OCI-LY7 (cell line): ENCODE measurements around the gene STAP2. TPM values are rescaled to one million over a fixed set of nuclear protein-coding genes. Genes with fewer than 3 reads are reported as not detected.

ENCODE experiments used
- BruUV-seq: library from RNA; stranded (reverse); fragments of 400-500 nt; replicated peaks from 2 replicates; lab custom pipeline; 2021; lab: Mats Ljungman, UMichigan
- CTCF ChIA-PET: fragments of 300-600 bp; sonication (Branson Sonifier 250); formaldehyde crosslinking; loops from one replicate; lab custom pipeline; 2022; ENCODE audit warnings: antibody characterized with exemption; ENCODE audit not compliant: unreplicated experiment; lab: Charles Lee
- POLR2A ChIA-PET: fragments of 300-600 bp; sonication (Branson Sonifier 250); formaldehyde crosslinking; loops from one replicate; lab custom pipeline; 2022; ENCODE audit warnings: antibody characterized with exemption; lab: Charles Lee
- DNase-seq: peaks from one replicate; pipeline ENCODE4 v3.0.0-alpha.2; 2015; ENCODE audit warnings: low spot score
- H2AFZ ChIP-seq: fragments of 200-600 bp; sonication (generic), shearing (Covaris generic); 2 replicates; pipeline ENCODE4 v1.6.1; 2014; ENCODE audit warnings: mild to moderate bottlenecking, antibody characterized with exemption, low read length, moderate library complexity
- H3K27ac ChIP-seq: fragments of 200-600 bp; sonication (generic); 2 replicates; pipeline ENCODE4 v1.5.1; 2014; ENCODE audit warnings: mixed run types, low read depth, mild to moderate bottlenecking, moderate library complexity, low read length, inconsistent platforms; ENCODE audit not compliant: poor library complexity, severe bottlenecking
- H3K36me3 ChIP-seq: fragments of 200-600 bp; sonication (generic); 2 replicates; pipeline ENCODE4 v1.6.1; 2014; ENCODE audit warnings: mild to moderate bottlenecking, antibody characterized with exemption, low read length, moderate library complexity, mixed read lengths; ENCODE audit not compliant: insufficient read depth
- H3K4me1 ChIP-seq: fragments of 200-600 bp; sonication (generic); 2 replicates; pipeline ENCODE4 v1.5.1; 2014; ENCODE audit warnings: mild to moderate bottlenecking, low read length; ENCODE audit not compliant: insufficient read depth, poor library complexity, severe bottlenecking
- H3K4me2 ChIP-seq: fragments of 200-600 bp; sonication (generic); 2 replicates; pipeline ENCODE4 v1.6.1; 2014; ENCODE audit warnings: mild to moderate bottlenecking, low read length
- H3K4me3 ChIP-seq: fragments of 200-600 bp; sonication (generic); 2 replicates; pipeline ENCODE4 v1.5.1; 2014; ENCODE audit warnings: mild to moderate bottlenecking, low read depth, low read length; ENCODE audit not compliant: poor library complexity, severe bottlenecking
- H3K79me2 ChIP-seq: fragments of 200-600 bp; sonication (generic); 2 replicates; pipeline ENCODE4 v1.6.1; 2016; ENCODE audit warnings: low read depth, mild to moderate bottlenecking, low read length, moderate library complexity, mixed read lengths; ENCODE audit not compliant: insufficient read depth
- H3K9me2 ChIP-seq: fragments of 200-600 bp; sonication (generic); 2 replicates; pipeline ENCODE4 v1.6.1; 2016; ENCODE audit warnings: mild to moderate bottlenecking, low read length, mixed read lengths; ENCODE audit not compliant: insufficient read depth
- H3K9me3 ChIP-seq: fragments of 200-600 bp; sonication (generic); 2 replicates; pipeline ENCODE4 v1.6.1; 2014; ENCODE audit warnings: mild to moderate bottlenecking, mixed run types, low read length, mixed read lengths
- H4K20me1 ChIP-seq: fragments of 200-600 bp; sonication (generic); 2 replicates; pipeline ENCODE4 v1.6.1; 2014; ENCODE audit warnings: mild to moderate bottlenecking, antibody characterized with exemption, low read length, moderate library complexity, mixed read lengths; ENCODE audit not compliant: insufficient read depth
- CTCF ChIP-seq: fragments of 200-600 bp; sonication (generic); conservative IDR thresholded peaks from 2 replicates; pipeline ENCODE4 v1.5.1; 2014; ENCODE audit warnings: mild to moderate bottlenecking, antibody characterized with exemption, low read length, moderate library complexity, mixed read lengths
- EZH2phosphoT487 ChIP-seq: fragments of 200-600 bp; sonication (generic); IDR thresholded peaks from 2 replicates; pipeline ENCODE4 v1.6.1; 2018; ENCODE audit warnings: low read depth, borderline replicate concordance, mild to moderate bottlenecking, mixed run types, antibody characterized with exemption, low read length, moderate library complexity, mixed read lengths
- intact Hi-C: fragments of 100-400 bp; cut with micrococcal nuclease; formaldehyde crosslinking; loops from one replicate; pipeline ENCODE4 v1.10.0; 2022; ENCODE audit not compliant: unreplicated experiment
- total RNA-seq, 2 experiments: library from RNA; depleted of rRNA in 1 of 2; stranded (reverse); fragments of >200 nt in 1 of 2; shearing (Covaris generic) in 1 of 2; gene quantifications; 2 replicates each; pipeline ENCODE4 v1.2.3, GENCODE V29; 2014 to 2022

Gene STAP2
- total RNA-seq, 2 experiments from 2014 or later: 1.2 to 1.3 TPM

- Histone ChIP-seq H2AFZ (no peak overlapping the region), H3K4me2 (no peak overlapping the region), H4K20me1 (no peaks in the 10 kb centered on the region), H3K27ac (no peak overlapping the region), H3K79me2 (no peaks in the 10 kb centered on the region), H3K9me3 (0 out of 2 replicates have a peak, but pooled peaks cover 8% of the 10 kb centered on the region), H3K4me3 (no peak overlapping the region), H3K9me2 (no peaks in the 10 kb centered on the region), H3K36me3 (no peaks in the 10 kb centered on the region), H3K4me1 (no peaks in the 10 kb centered on the region)
- DNase-seq: no peak
- intact Hi-C loops: no loop called here
- no TSS peak for BruUV-seq
- TF ChIP-seq EZH2phosphoT487 (no peak), CTCF (no peak)
- ChIA-PET CTCF (interaction anchor here (0.5 kb wide), 2 partner anchors 17 to 51 kb away, joined by 3 read pairs; no protein-coding TSS in a partner anchor), POLR2A (interaction anchor here (0.7 to 1.7 kb wide), 2 partner anchors 10 to 15 kb away, joined by 3 to 4 read pairs; no protein-coding TSS in a partner anchor)
These were observed 19.4 kb downstream of the STAP2 start for GRCh38 chr19:4319067-4319718.

DNA sequence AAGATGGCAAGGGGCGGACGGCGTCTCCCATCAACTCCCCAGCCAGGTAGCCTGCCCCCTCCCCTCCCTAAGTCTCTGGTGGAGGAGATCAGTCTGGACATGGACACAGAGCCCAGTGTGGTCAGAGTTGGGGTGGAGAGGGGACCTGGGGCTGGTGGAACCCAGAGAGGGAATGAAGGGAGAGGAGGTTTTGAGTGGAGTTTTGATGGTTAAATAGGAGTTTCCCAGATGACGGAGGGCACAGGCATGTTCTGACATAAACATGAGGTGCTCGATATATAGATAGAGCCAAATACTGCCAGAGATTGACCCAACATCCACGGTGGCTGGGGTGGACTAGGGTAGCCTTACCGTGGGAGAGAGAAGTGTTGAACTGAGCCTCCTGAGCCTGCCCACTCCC, 20.2 kb downstream of the STAP2 start:
- H3K9me2 ChIP-seq: no peaks in the 10 kb centered on the region
- no peak overlapping the region for H3K4me3 ChIP-seq
- H3K79me2 ChIP-seq: no peaks in the 10 kb centered on the region
- H3K36me3 ChIP-seq: no peaks in the 10 kb centered on the region
- no peak overlapping the region for H2AFZ ChIP-seq
- no peak for DNase-seq
- H4K20me1 ChIP-seq: no peaks in the 10 kb centered on the region
- TF ChIP-seq CTCF (no peak), EZH2phosphoT487 (no peak)
- no peaks in the 10 kb centered on the region for H3K4me1 ChIP-seq
- ChIA-PET POLR2A (no interaction called here), CTCF (interaction anchor here (0.5 kb wide), 1 partner anchor 18 kb away, joined by 3 read pairs; no protein-coding TSS in a partner anchor)
- H3K4me2 ChIP-seq: no peak overlapping the region
- BruUV-seq: no TSS peak
- H3K9me3 ChIP-seq: 0 out of 2 replicates have a peak, but pooled peaks cover 8% of the 10 kb centered on the region
- intact Hi-C loops: no loop called here
- H3K27ac ChIP-seq: no peak overlapping the region

- CTCF ChIA-PET: no interaction called here
These were observed 21.7 kb downstream of the STAP2 start for GRCh38 chr19:4316956-4317355.

More at GRCh38 chr19:4316956-4317355, 21.7 kb downstream of the STAP2 start:
- POLR2A ChIA-PET: no interaction called here
- no peaks in the 10 kb centered on the region for H3K36me3 ChIP-seq
- no peaks in the 10 kb centered on the region for H3K79me2 ChIP-seq
- no peaks in the 10 kb centered on the region for H3K9me2 ChIP-seq
- no TSS peak for BruUV-seq
- no peak overlapping the region for H3K27ac ChIP-seq
- 0 out of 2 replicates have a peak, but pooled peaks cover 8% of the 10 kb centered on the region for H3K9me3 ChIP-seq
- TF ChIP-seq CTCF (no peak), EZH2phosphoT487 (no peak)
- intact Hi-C loops: no loop called here
- H3K4me1 ChIP-seq: no peaks in the 10 kb centered on the region
- no peak for DNase-seq
- no peak overlapping the region for H2AFZ ChIP-seq
- no peak overlapping the region for H3K4me2 ChIP-seq
- H4K20me1 ChIP-seq: no peaks in the 10 kb centered on the region
- no peak overlapping the region for H3K4me3 ChIP-seq
